ENCODE measurements around the gene KIF5A. TPM values are rescaled to one million over a fixed set of nuclear protein-coding genes. Genes with fewer than 3 reads are reported as not detected.

Gene KIF5A
- total RNA-seq, 1 donor from 2014 or later, result 0.08 TPM

GRCh38 chr12:57552306-57552651, 2.4 kb downstream of the KIF5A start:
- DNase-seq, result no peak
- no peaks in the 10 kb centered on the region for H3K9me3 ChIP-seq (replicated peaks)
- H3K4me1 ChIP-seq, result peaks cover 9% of the 10 kb centered on the region
- peaks cover 67% of the 10 kb centered on the region for H3K27me3 ChIP-seq (ENCODE audit: low read depth)
- intact Hi-C loops (cut with micrococcal nuclease), result no loop called here
- TF ChIP-seq CTCF (IDR thresholded peaks at IDR 0.05; ENCODE audit: borderline replicate concordance), result no peak
- H3K4me3 ChIP-seq, result no peak overlapping the region
- H3K36me3 ChIP-seq, result no peaks in the 10 kb centered on the region
- H3K27ac ChIP-seq (replicated peaks), result no peak overlapping the region

GRCh38 chr12:57552835-57553313, 3.0 kb downstream of the KIF5A start:
- no peak overlapping the region for H3K4me3 ChIP-seq
- H3K36me3 ChIP-seq, result no peaks in the 10 kb centered on the region
- TF ChIP-seq CTCF (IDR thresholded peaks at IDR 0.05; ENCODE audit: borderline replicate concordance), result no peak
- peaks cover 9% of the 10 kb centered on the region for H3K4me1 ChIP-seq
- H3K27me3 ChIP-seq (ENCODE audit: low read depth), result peaks cover 66% of the 10 kb centered on the region
- H3K9me3 ChIP-seq (replicated peaks), result no peaks in the 10 kb centered on the region
- no peak for DNase-seq
- intact Hi-C loops (cut with micrococcal nuclease), result no loop called here
- H3K27ac ChIP-seq (replicated peaks), result no peak overlapping the region

GRCh38 chr12:57553343-57554202, 3.7 kb downstream of the KIF5A start:
- Histone ChIP-seq H3K27ac (replicated peaks) (no peak overlapping the region), H3K9me3 (replicated peaks) (no peaks in the 10 kb centered on the region), H3K36me3 (no peaks in the 10 kb centered on the region), H3K4me1 (peaks cover 9% of the 10 kb centered on the region), H3K4me3 (no peak overlapping the region), H3K27me3 (ENCODE audit: low read depth) (peaks cover 59% of the 10 kb centered on the region)
- TF ChIP-seq CTCF (IDR thresholded peaks at IDR 0.05; ENCODE audit: borderline replicate concordance), result no peak
- intact Hi-C loops (cut with micrococcal nuclease), result no loop called here
- no peak for DNase-seq

- peaks cover 9% of the 10 kb centered on the region for H3K4me1 ChIP-seq
- intact Hi-C loops (cut with micrococcal nuclease), result no loop called here
- H3K4me3 ChIP-seq, result no peak overlapping the region
- no peaks in the 10 kb centered on the region for H3K36me3 ChIP-seq
- DNase-seq, result no peak
- H3K9me3 ChIP-seq (replicated peaks), result no peaks in the 10 kb centered on the region
- no peak overlapping the region for H3K27ac ChIP-seq (replicated peaks)
- no peak for TF ChIP-seq CTCF (IDR thresholded peaks at IDR 0.05; ENCODE audit: borderline replicate concordance)
- peaks cover 50% of the 10 kb centered on the region for H3K27me3 ChIP-seq (ENCODE audit: low read depth)
These were observed 4.6 kb downstream of the KIF5A start for GRCh38 chr12:57554453-57554852.

- H3K27me3 ChIP-seq (ENCODE audit: low read depth), result peaks cover 46% of the 10 kb centered on the region
- TF ChIP-seq CTCF (IDR thresholded peaks at IDR 0.05; ENCODE audit: borderline replicate concordance), result no peak
- intact Hi-C loops (cut with micrococcal nuclease), result no loop called here
- H3K36me3 ChIP-seq, result no peaks in the 10 kb centered on the region
- DNase-seq, result no peak
- no peak overlapping the region for H3K4me3 ChIP-seq
- no peaks in the 10 kb centered on the region for H3K9me3 ChIP-seq (replicated peaks)
- H3K27ac ChIP-seq (replicated peaks), result no peak overlapping the region
- H3K4me1 ChIP-seq, result peaks cover 5% of the 10 kb centered on the region
These were observed 5.1 kb downstream of the KIF5A start for GRCh38 chr12:57554897-57555296.
